H9 (cell line): ENCODE measurements around the gene EFNB3. TPM values are rescaled to one million over a fixed set of nuclear protein-coding genes. Genes with fewer than 3 reads are reported as not detected.

Experiments
- DNase-seq: peaks from one replicate; pipeline ENCODE4 v3.0.0-alpha.2; 2017
- H2AFZ ChIP-seq: one replicate; pipeline ENCODE4 v1.6.1; 2013; ENCODE audit warnings: mild to moderate bottlenecking, low read length, control low read depth, moderate library complexity
- H2AK5ac ChIP-seq: 2 replicates; pipeline ENCODE4 v1.6.1; 2013; ENCODE audit warnings: low read length, control low read depth, mixed read lengths; ENCODE audit not compliant: insufficient read length
- H2BK120ac ChIP-seq: one replicate; pipeline ENCODE4 v1.6.1; 2013; ENCODE audit warnings: low read depth, mild to moderate bottlenecking, low read length, control low read depth, inconsistent platforms; ENCODE audit not compliant: poor library complexity, severe bottlenecking
- H2BK12ac ChIP-seq: 2 replicates; pipeline ENCODE4 v1.6.1; 2013; ENCODE audit warnings: low read length, control low read depth, mixed read lengths, low read depth; ENCODE audit not compliant: insufficient read length
- H2BK15ac ChIP-seq: 2 replicates; pipeline ENCODE4 v1.6.1; 2013; ENCODE audit warnings: low read depth, low read length, control low read depth
- H2BK20ac ChIP-seq: one replicate; pipeline ENCODE4 v1.6.1; 2013; ENCODE audit warnings: low read depth, mild to moderate bottlenecking, low read length, control low read depth, inconsistent platforms; ENCODE audit not compliant: poor library complexity, severe bottlenecking
- H2BK5ac ChIP-seq: 2 replicates; pipeline ENCODE4 v1.6.1; 2013; ENCODE audit warnings: low read length, control low read depth, mixed read lengths; ENCODE audit not compliant: insufficient read length
- H3K14ac ChIP-seq: 2 replicates; pipeline ENCODE4 v1.6.1; 2013; ENCODE audit warnings: low read length, control low read depth; ENCODE audit not compliant: insufficient read depth
- H3K18ac ChIP-seq: 2 replicates; pipeline ENCODE4 v1.6.1; 2013; ENCODE audit warnings: low read depth, mild to moderate bottlenecking, mixed read lengths, low read length, control low read depth; ENCODE audit not compliant: insufficient read length
- H3K23ac ChIP-seq: 2 replicates; pipeline ENCODE4 v1.6.1; 2013; ENCODE audit warnings: low read length, control low read depth, mixed read lengths, low read depth; ENCODE audit not compliant: insufficient read length
- H3K23me2 ChIP-seq: 2 replicates; pipeline ENCODE4 v1.6.1; 2013; ENCODE audit warnings: low read depth, mild to moderate bottlenecking, mixed read lengths, low read length, control low read depth; ENCODE audit not compliant: insufficient read length, poor library complexity, severe bottlenecking
- H3K27ac ChIP-seq: 2 replicates; pipeline ENCODE4 v1.5.1; 2013; ENCODE audit warnings: low read length, control low read depth, mixed read lengths, low read depth; ENCODE audit not compliant: insufficient read length
- H3K27me3 ChIP-seq: 2 replicates; pipeline ENCODE4 v1.6.1; 2013; ENCODE audit warnings: low read length, control low read depth, inconsistent platforms; ENCODE audit not compliant: insufficient read depth
- H3K4ac ChIP-seq: 2 replicates; pipeline ENCODE4 v1.6.1; 2013; ENCODE audit warnings: low read depth, mild to moderate bottlenecking, control low read depth, inconsistent platforms, low read length, moderate library complexity
- H3K4me1 ChIP-seq: 2 replicates; pipeline ENCODE4 v1.6.1; 2013; ENCODE audit warnings: low read length, control low read depth, inconsistent platforms; ENCODE audit not compliant: insufficient read depth
- H3K4me2 ChIP-seq: 2 replicates; pipeline ENCODE4 v1.6.1; 2013; ENCODE audit warnings: low read length, control low read depth, mixed read lengths; ENCODE audit not compliant: insufficient read length, insufficient read depth
- H3K56ac ChIP-seq: 2 replicates; pipeline ENCODE4 v1.6.1; 2013; ENCODE audit warnings: low read depth, mild to moderate bottlenecking, mixed read lengths, low read length, control low read depth; ENCODE audit not compliant: insufficient read length
- H3K79me1 ChIP-seq: 2 replicates; pipeline ENCODE4 v1.6.1; 2013; ENCODE audit warnings: low read depth, mild to moderate bottlenecking, moderate library complexity, low read length, control low read depth, inconsistent platforms; ENCODE audit not compliant: insufficient read depth, poor library complexity, severe bottlenecking
- H3K79me2 ChIP-seq: 2 replicates; pipeline ENCODE4 v1.6.1; 2013; ENCODE audit warnings: low read length, control low read depth, inconsistent platforms; ENCODE audit not compliant: insufficient read depth
- H3K9ac ChIP-seq: 2 replicates; pipeline ENCODE4 v1.6.1; 2013; ENCODE audit warnings: low read length, control low read depth, mixed read lengths; ENCODE audit not compliant: insufficient read length; ENCODE audit errors: extremely low read depth
- H3K9me3 ChIP-seq: one replicate; pipeline ENCODE4 v1.6.1; 2013; ENCODE audit warnings: low read depth, low read length, inconsistent platforms; ENCODE audit not compliant: control insufficient read depth
- H3T11ph ChIP-seq: one replicate; pipeline ENCODE4 v1.6.1; 2013; ENCODE audit warnings: mild to moderate bottlenecking, low read length, control low read depth, inconsistent platforms
- H4K20me1 ChIP-seq: one replicate; pipeline ENCODE4 v1.6.1; 2013; ENCODE audit not compliant: control insufficient read depth, insufficient read length, insufficient read depth
- H4K5ac ChIP-seq: 2 replicates; pipeline ENCODE4 v1.6.1; 2013; ENCODE audit warnings: low read depth, mild to moderate bottlenecking, mixed read lengths, low read length, control low read depth; ENCODE audit not compliant: insufficient read length
- H4K8ac ChIP-seq: replicated peaks from 2 replicates; pipeline ENCODE4 v1.6.1; 2013; ENCODE audit warnings: low read length, control low read depth, mixed read lengths, low read depth; ENCODE audit not compliant: insufficient read length
- H4K91ac ChIP-seq: 2 replicates; pipeline ENCODE4 v1.6.1; 2013; ENCODE audit warnings: low read depth, mild to moderate bottlenecking, moderate library complexity, mixed read lengths, low read length, control low read depth; ENCODE audit not compliant: insufficient read length
- H3K27ac Mint-ChIP-seq, 3 experiments: 2 replicates in 2 of 3; 3 replicates in 1 of 3; pipeline ENCODE4 v1.8.0; 2020 to 2021; ENCODE audit warnings: mixed read lengths in 3 of 3, mild to moderate bottlenecking in 1 of 3, moderate library complexity in 1 of 3
- H3K27me3 Mint-ChIP-seq: 2 replicates; pipeline ENCODE4 v1.8.0; 2021; ENCODE audit warnings: low read depth, mild to moderate bottlenecking, moderate library complexity, mixed read lengths
- H3K36me3 Mint-ChIP-seq, 3 experiments: 2 replicates in 2 of 3; 3 replicates in 1 of 3; pipeline ENCODE4 v1.8.0; 2020 to 2021; ENCODE audit warnings: low read depth in 3 of 3, mixed read lengths in 3 of 3; ENCODE audit not compliant: insufficient read depth in 1 of 3
- H3K4me1 Mint-ChIP-seq, 2 experiments: 2 replicates each; pipeline ENCODE4 v1.8.0; 2020; ENCODE audit warnings: mixed read lengths in 2 of 2
- H3K4me3 Mint-ChIP-seq, 2 experiments: 2 replicates in 1 of 2; 3 replicates in 1 of 2; pipeline ENCODE4 v1.8.0; 2020 to 2021; ENCODE audit warnings: mild to moderate bottlenecking in 2 of 2, mixed read lengths in 2 of 2, moderate library complexity in 1 of 2
- H3K9me3 Mint-ChIP-seq, 2 experiments: 2 replicates in 1 of 2; 3 replicates in 1 of 2; pipeline ENCODE4 v1.8.0; 2020; ENCODE audit warnings: mild to moderate bottlenecking in 2 of 2, mixed read lengths in 2 of 2, moderate library complexity in 1 of 2
- CTCF ChIP-seq: fragments of 200-600 bp; sonication (generic); conservative IDR thresholded peaks from 3 replicates; pipeline ENCODE4 v1.8.0; 2021; ENCODE audit warnings: antibody characterized with exemption, mild to moderate bottlenecking
- WGBS: extraction: QIAGEN DNeasy Blood & Tissue Kit; methylation state at CpG from one replicate; pipeline ENCODE4 v1.1.7; 2013; ENCODE audit warnings: missing lambda C conversion rate, low lambda C conversion rate, mixed read lengths; ENCODE audit not compliant: insufficient read length; ENCODE audit errors: extremely low coverage; 5-methylcytosine and 5-hydroxymethylcytosine counted together
- total RNA-seq: library from RNA; stranded (reverse); gene quantifications from 2 replicates; pipeline ENCODE4 v1.2.1, GENCODE V29; 2021

The EFNB3 gene
- total RNA-seq, 1 experiment from 2014 or later, result 11.3 TPM

GRCh38 chr17:7703584-7704479, 1.2 kb upstream of the EFNB3 start:
- WGBS, result no CpG with 5 or more reads among the region's 24 CpGs
- H3K23me2 ChIP-seq, result peaks cover 18% of the 10 kb centered on the region
- H3K27me3 Mint-ChIP-seq, result peaks cover 28% of the 10 kb centered on the region

More at GRCh38 chr17:7703584-7704479, 1.2 kb upstream of the EFNB3 start:
- Histone ChIP-seq H2BK5ac (no peak overlapping the region), H4K8ac (no peak overlapping the region), H4K91ac (no peak overlapping the region), H3K79me2 (no peaks in the 10 kb centered on the region), H3K4me2 (peak overlapping the region; percentile 93), H2AK5ac (no peak overlapping the region), H3T11ph (no peak overlapping the region), H3K14ac (peak overlapping the region; percentile 66; the same call in 1 of the 2 replicates), H2BK20ac (no peak overlapping the region), H2BK120ac (no peak overlapping the region), H3K4me1 (no peaks in the 10 kb centered on the region; the same call in 1 of the 2 replicates), H3K23ac (no peak overlapping the region), H4K5ac (no peak overlapping the region), H3K18ac (peak overlapping the region; percentile 97), H2AFZ (no peak overlapping the region), H3K9ac (no peak overlapping the region), H3K79me1 (no peaks in the 10 kb centered on the region), H3K4ac (no peak overlapping the region; the same call in 1 of the 2 replicates), H3K27ac (no peak overlapping the region), H2BK15ac (no peak overlapping the region), H4K20me1 (no peaks in the 10 kb centered on the region), H3K56ac (no peak overlapping the region), H3K27me3 (no peaks in the 10 kb centered on the region; the same call in 1 of the 2 replicates), H2BK12ac (no peak overlapping the region), H3K9me3 (no peaks in the 10 kb centered on the region)
- TF ChIP-seq CTCF, result no peak
- Mint-ChIP-seq H3K9me3 (no peaks in the 10 kb centered on the region), H3K36me3 (peaks cover 5 to 16% (median 16%) of the 10 kb centered on the region in 3 experiments; a peak in 6 of 7 replicates), H3K4me1 (peaks cover 31 to 33% of the 10 kb centered on the region in 2 experiments), H3K27ac (peak overlapping the region; percentile 80 to 97 (median 88); a peak in 6 of 7 replicates), H3K4me3 (peak overlapping the region; percentile 75 to 87)
- DNase-seq, result peak; percentile 95
